Measurements from ENCODE around the gene C19orf33.

DNA sequence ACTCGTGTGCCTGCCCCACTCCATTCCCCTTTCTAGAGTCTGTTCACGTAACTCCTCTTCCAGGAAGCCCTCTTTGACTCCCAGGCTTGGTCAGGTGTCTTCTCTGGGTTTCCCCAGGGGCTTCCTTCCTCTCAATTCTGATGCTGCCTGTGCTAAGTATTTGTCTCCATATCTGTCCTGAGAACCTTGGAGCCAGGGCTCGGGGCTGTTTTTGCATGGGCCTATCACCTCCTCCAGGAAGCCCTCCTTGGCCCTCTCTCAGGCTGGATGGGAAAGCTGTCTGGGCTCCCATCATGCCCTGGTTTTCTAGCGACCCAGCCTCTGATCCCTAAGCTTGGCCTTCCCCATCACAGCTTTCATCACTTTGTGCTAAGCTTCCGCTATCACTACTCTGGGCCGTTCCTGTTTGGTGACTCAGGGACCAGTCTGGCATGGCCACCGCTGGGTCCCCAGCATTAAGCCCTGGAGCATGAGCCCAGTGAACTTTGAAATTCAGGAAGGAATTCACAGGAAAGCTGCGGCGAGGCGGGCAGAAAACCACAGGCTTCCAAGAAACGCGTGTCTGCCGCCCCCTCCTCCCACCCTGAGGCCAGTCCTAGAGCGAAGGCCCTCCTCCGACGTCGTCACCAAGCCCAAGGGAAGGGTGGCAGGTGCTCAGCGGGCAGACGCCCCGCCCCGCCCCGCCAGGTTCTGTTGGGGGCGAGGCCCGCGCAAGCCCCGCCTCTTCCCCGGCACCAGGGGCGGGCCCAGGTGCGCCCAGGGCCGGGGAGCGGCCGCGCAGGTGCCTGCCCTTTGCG lies 40.2 kb upstream of the C19orf33 start:
- TF ChIP-seq POLR2A (IDR thresholded peaks at IDR 0.05; ENCODE audit: extremely low read depth, insufficient read length) = no peak
- TF ChIP-seq, protein P1, sequence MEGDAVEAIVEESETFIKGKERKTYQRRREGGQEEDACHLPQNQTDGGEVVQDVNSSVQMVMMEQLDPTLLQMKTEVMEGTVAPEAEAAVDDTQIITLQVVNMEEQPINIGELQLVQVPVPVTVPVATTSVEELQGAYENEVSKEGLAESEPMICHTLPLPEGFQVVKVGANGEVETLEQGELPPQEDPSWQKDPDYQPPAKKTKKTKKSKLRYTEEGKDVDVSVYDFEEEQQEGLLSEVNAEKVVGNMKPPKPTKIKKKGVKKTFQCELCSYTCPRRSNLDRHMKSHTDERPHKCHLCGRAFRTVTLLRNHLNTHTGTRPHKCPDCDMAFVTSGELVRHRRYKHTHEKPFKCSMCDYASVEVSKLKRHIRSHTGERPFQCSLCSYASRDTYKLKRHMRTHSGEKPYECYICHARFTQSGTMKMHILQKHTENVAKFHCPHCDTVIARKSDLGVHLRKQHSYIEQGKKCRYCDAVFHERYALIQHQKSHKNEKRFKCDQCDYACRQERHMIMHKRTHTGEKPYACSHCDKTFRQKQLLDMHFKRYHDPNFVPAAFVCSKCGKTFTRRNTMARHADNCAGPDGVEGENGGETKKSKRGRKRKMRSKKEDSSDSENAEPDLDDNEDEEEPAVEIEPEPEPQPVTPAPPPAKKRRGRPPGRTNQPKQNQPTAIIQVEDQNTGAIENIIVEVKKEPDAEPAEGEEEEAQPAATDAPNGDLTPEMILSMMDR (IDR thresholded peaks at IDR 0.05; ENCODE audit: low read depth, low read length) = no peak
- TF ChIP-seq, protein P2, sequence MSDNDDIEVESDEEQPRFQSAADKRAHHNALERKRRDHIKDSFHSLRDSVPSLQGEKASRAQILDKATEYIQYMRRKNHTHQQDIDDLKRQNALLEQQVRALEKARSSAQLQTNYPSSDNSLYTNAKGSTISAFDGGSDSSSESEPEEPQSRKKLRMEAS (IDR thresholded peaks at IDR 0.05; ENCODE audit: low read depth, low read length) = no peak
- no peak for TF ChIP-seq MYC (IDR thresholded peaks at IDR 0.05; ENCODE audit: low read depth, low read length)

Data from NB4 (cell line).